ENCODE measurements around the gene ZNF532. TPM values are rescaled to one million over a fixed set of nuclear protein-coding genes. Genes with fewer than 3 reads are reported as not detected.

ZNF532 gene
- total RNA-seq, 1 experiment from 2014 or later, result 258 TPM

GRCh38 chr18:58958628-58959027 lies 94.0 kb downstream of the ZNF532 start:
- Mint-ChIP-seq H3K4me3 (no peak overlapping the region), H3K27me3 (ENCODE audit: low read depth) (no peaks in the 10 kb centered on the region), H3K9me3 (no peaks in the 10 kb centered on the region; a peak in 1 of 5 replicates), H3K27ac (no peak overlapping the region), H3K4me1 (0 out of 4 replicates have a peak, but pooled peaks cover 0 to 3% of the 10 kb centered on the region in 2 experiments), H3K36me3 (ENCODE audit: insufficient read depth in 1 of 3, low read depth in 3 of 3) (peaks cover 49 to 89% (median 69%) of the 10 kb centered on the region in 3 experiments)
- Histone ChIP-seq H3K4me2 (ENCODE audit: insufficient read depth, insufficient read length, low read length) (no peak overlapping the region), H4K8ac (replicated peaks; ENCODE audit: insufficient read length, low read depth, low read length) (no peak overlapping the region), H3T11ph (ENCODE audit: low read length) (no peak overlapping the region), H3K4me1 (ENCODE audit: insufficient read depth, low read length) (no peaks in the 10 kb centered on the region), H2AK5ac (ENCODE audit: insufficient read length, low read length) (no peak overlapping the region), H3K23me2 (ENCODE audit: insufficient read length, low read depth, low read length, poor library complexity, severe bottlenecking) (no peaks in the 10 kb centered on the region), H3K18ac (ENCODE audit: insufficient read length, low read depth, low read length) (no peak overlapping the region), H2BK120ac (ENCODE audit: low read depth, low read length, poor library complexity, severe bottlenecking) (no peak overlapping the region), H3K4ac (ENCODE audit: low read depth, low read length) (no peak overlapping the region), H3K14ac (ENCODE audit: insufficient read depth, low read length) (no peak overlapping the region), H2BK5ac (ENCODE audit: insufficient read length, low read length) (no peak overlapping the region), H3K9me3 (ENCODE audit: control insufficient read depth, low read depth, low read length) (no peaks in the 10 kb centered on the region), H4K91ac (ENCODE audit: insufficient read length, low read depth, low read length) (no peak overlapping the region), H3K27ac (ENCODE audit: insufficient read length, low read depth, low read length) (no peak overlapping the region), H3K27me3 (ENCODE audit: insufficient read depth, low read length) (no peaks in the 10 kb centered on the region), H2BK15ac (ENCODE audit: low read depth, low read length) (no peak overlapping the region), H4K20me1 (ENCODE audit: control insufficient read depth, insufficient read depth, insufficient read length) (no peaks in the 10 kb centered on the region), H2AFZ (ENCODE audit: low read length) (no peak overlapping the region), H3K23ac (ENCODE audit: insufficient read length, low read depth, low read length) (no peak overlapping the region), H3K79me2 (ENCODE audit: insufficient read depth, low read length) (peaks cover 5% of the 10 kb centered on the region), H2BK20ac (ENCODE audit: low read depth, low read length, poor library complexity, severe bottlenecking) (no peak overlapping the region), H3K79me1 (ENCODE audit: insufficient read depth, low read depth, low read length, poor library complexity, severe bottlenecking) (peaks cover 8% of the 10 kb centered on the region), H3K56ac (ENCODE audit: insufficient read length, low read depth, low read length) (no peak overlapping the region), H3K9ac (ENCODE audit: extremely low read depth, insufficient read length, low read length) (no peak overlapping the region), H2BK12ac (ENCODE audit: insufficient read length, low read depth, low read length) (no peak overlapping the region), H4K5ac (ENCODE audit: insufficient read length, low read depth, low read length) (no peak overlapping the region)
- no CpG with 5 or more reads among the region's 3 CpGs for WGBS (ENCODE audit: extremely low coverage, insufficient read length, low lambda C conversion rate)
- DNase-seq, result no peak
- TF ChIP-seq CTCF (conservative IDR thresholded peaks at IDR 0.05), result no peak

Data from H9 (cell line).